Amniotic epithelial cell (primary cell): ENCODE measurements around the gene MRPL10.
A peak's percentile ranks its signal among the peaks of the same experiment; 100 is the strongest.

Experiments
- DNase-seq: peaks from one replicate; pipeline ENCODE4 v3.0.0-alpha.2; 2010; ENCODE audit warnings: low read depth

MRPL10 gene

GRCh38 chr17:47857551-47858455 lies 26.5 kb upstream of the MRPL10 start:
- DNase-seq = no peak

- no peak for DNase-seq
These were observed 25.5 kb upstream of the MRPL10 start for GRCh38 chr17:47856830-47857229.

DNA sequence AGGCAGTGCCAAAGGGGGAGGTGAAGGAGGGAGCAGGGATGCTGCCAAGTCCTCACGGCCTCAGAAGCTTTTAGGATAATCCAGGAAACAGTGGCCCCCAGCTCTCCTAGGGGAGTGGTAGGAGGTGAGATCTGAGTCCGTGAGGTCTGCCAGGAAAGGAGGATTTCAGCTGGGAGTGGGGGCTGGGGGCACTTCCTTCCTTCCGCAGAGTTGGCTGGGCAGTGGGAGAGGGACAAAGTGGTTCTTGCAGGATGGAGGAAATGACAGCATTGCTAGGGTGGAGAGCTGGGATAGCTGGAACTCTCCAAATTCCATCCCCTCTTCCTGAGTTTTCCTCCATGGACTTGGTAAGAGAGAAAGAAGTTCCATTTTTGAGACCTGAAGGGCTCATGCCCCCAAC lies 24.4 kb upstream of the MRPL10 start:
- no peak for DNase-seq

GRCh38 chr17:47853616-47854015 lies 22.3 kb upstream of the MRPL10 start:
- no peak for DNase-seq

- no peak for DNase-seq
These were observed 21.0 kb upstream of the MRPL10 start for GRCh38 chr17:47852113-47852949.

GRCh38 chr17:47851764-47852112 lies 20.4 kb upstream of the MRPL10 start:
- no peak for DNase-seq

DNA sequence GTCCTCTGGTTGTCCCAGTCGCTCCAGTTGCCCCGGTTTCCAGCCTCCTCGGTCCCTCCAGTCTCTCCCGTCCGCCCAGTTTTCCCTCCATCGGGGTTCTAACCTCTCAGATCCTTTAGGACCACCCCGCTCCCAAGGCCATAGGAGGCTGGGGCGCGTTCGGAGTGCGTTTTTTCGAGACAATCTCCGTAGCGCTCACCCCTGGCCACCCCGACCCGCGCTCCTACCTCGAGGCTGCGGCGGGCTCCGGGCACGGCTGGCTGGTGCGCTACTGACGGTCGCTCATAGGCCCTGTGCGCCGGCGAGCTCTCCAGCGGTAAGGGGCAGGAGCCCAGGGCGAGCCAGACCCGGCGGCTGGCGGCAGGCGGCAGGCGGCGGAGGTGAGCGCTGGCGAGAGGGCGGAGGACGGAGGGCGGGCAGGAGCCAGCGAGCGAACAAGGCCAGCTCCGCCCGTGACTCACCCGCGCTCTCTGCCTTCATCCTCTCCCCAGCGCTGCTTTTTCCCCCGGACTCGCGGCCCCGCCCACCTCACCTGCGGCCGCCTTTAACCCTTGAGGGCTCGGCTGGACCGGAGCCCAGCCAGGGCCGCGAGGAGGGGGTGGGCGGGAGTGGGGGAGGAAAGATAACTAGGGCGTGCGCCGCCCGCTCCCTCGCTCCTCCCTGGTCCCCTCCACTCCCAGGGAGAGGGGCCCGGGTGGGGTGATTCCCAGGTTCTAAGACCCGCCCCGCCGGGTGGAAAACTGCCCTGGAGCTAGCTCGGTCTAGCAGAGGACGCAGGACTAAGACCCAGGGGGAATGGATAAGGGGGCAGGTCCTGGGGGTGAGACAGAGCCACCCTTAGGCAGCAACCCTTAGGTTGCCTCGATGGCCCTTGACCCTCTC lies 19.6 kb upstream of the MRPL10 start, which contains the start of gene SP6:
Gene SP6 (minus strand): TSS at position 472 of the 882 bp plus-strand sequence. CDS start 2,734 bp downstream, outside the sequence.
- DNase-seq = peak; percentile 53

GRCh38 chr17:47850373-47850691 lies 19.0 kb upstream of the MRPL10 start:
- DNase-seq = no peak

GRCh38 chr17:47848198-47848513 lies 16.8 kb upstream of the MRPL10 start:
- DNase-seq = no peak

GRCh38 chr17:47847341-47848197 lies 16.2 kb upstream of the MRPL10 start:
- no peak for DNase-seq

DNA sequence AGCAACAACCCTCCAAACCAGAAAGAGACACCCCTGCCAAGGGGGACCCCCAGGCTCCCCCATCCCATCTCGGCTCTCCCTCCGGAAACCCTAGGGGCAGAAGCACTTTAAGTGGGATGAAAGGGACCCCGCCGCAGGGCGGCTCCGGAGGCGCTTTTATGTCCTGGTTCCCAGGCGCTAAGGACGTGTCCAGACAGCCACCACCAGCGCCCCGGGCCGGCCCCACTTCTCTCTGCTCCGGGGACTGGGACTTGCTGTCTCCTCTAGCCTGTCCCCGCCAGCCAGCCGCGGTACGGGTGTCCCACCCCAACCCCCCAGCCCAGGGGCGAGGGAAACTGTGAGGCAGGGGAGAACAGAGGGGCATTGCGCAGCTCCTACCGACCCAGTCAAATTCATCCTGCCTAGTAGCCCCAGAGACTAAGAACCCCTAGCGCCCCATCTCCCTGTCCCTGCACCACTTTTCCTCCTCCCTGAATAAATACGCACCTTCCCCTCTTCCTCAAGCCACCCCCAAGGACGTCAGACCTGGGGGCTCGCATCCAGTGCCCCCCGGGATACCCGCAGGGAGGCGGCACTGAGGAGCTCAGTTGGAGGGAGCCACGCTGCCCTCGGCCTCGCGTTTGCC lies 15.5 kb upstream of the MRPL10 start:
- DNase-seq = no peak

GRCh38 chr17:47845716-47846075 lies 14.4 kb upstream of the MRPL10 start:
- no peak for DNase-seq

DNA sequence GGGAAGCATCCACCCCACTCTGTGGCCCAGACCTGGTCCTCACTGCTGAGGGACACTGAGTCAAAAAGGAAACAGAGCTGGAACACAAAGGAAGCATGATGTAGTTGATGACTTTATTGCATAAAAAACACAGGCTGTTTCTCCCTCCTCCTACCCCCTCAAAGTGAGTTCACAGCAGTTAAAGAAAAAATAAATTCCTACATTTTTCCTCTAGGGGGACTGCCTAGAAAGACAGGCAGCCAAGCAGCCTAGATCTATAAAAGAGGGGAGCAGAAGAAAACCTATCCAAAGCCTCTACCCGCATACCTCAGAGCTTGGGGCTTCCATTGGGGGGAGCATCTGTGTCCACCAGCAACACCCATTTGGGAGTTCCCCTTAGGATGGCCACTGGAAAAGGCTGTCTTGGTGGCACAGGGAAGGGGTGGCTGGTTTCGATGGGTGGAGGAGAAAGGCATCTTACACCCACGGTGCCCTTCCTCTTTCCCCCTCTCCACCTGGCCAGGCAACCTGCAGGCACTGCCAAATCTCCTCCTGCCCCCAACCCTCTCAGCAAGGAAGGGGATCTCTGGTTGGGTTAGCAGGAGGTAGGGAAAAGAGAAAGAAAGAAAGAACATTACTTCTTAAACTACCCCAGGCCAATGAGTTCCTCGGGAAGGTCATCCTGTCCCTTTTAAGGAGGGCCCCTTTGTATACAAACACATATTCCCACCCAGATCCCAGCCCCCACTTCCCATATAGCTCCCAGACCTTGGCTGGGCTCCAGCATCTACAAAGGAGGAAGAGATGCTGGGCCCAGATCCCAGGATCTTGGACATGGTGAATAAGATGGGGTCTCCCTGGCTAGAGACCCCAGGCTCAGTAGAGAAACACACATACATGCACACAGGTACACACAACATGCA lies 13.7 kb upstream of the MRPL10 start:
- DNase-seq = peak; percentile 70

DNA sequence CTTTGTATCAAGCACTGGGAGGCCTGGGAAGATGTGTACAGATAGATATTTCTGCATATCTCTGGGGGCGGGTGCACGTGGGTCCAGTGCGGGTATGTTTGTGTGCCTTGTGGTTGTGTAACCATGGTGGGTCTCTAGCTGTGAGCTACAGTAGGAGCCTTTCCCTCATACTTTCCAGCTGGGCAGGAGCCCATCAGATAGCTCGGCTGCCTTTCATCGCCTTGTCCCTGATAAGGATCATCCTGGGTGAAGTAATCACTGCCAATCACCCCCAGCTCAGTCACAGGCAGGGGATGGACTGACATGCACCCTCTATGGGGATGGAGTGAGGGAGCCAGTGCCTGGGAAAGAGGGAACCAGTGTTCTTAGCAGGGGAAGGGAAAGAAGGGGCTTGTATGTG lies 12.9 kb upstream of the MRPL10 start:
- DNase-seq = peak; percentile 98

GRCh38 chr17:47843391-47843730 lies 12.0 kb upstream of the MRPL10 start:
- no peak for DNase-seq

GRCh38 chr17:47841488-47842291 lies 10.3 kb upstream of the MRPL10 start:
- DNase-seq = no peak

DNA sequence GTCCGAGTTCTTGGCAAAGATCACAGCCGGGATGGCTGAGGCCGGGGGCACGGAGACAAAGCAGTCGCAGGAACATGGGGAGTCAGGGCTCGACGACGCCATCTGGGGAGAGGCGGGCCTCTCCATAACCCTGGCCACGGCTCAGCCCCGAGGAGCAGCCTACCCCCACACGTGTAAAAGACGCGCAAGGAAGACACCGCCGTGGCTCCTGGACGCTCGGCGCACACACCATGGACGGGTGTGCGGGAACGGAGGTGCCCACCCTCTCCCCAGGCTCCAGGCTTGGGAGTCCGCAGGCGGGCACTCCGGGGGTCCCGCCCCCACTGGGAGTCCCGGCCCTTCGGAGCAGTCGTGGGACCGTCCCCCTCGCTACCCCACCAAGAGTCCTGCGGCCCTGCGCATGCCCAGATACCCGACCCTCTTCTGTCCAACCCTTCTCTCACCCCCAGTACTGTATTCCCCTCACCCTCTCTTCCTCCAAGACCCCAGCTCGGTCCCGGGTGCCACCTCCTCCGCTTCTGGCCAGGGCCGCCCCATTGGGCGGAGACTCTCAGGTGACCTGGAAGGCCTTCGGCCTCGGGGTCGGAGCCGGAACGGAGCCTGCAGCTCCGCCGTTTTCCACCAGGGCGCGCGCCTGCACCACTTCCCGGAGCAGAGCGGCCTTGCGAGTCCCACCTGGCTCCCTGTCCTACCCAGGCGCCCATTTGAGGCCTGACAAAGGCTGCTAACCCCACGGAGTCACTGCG lies 9.6 kb upstream of the MRPL10 start, which contains the start of gene SCRN2:
Gene SCRN2 (minus strand): TSS at position 532 of the 746 bp plus-strand sequence. CDS start 430 bp downstream, at position 102.
- peak; percentile 68 for DNase-seq

- DNase-seq = no peak
These were observed 8.8 kb upstream of the MRPL10 start for GRCh38 chr17:47840001-47840741.
